GM12872 (cell line): ENCODE results near the gene EFL1.

Experiments used
- CTCF ChIP-seq: IDR thresholded peaks from 3 replicates; pipeline ENCODE4 v1.5.1; 2011; ENCODE audit warnings: low read depth, mild to moderate bottlenecking, low read length, moderate library complexity; ENCODE audit not compliant: insufficient read depth

Gene EFL1

DNA sequence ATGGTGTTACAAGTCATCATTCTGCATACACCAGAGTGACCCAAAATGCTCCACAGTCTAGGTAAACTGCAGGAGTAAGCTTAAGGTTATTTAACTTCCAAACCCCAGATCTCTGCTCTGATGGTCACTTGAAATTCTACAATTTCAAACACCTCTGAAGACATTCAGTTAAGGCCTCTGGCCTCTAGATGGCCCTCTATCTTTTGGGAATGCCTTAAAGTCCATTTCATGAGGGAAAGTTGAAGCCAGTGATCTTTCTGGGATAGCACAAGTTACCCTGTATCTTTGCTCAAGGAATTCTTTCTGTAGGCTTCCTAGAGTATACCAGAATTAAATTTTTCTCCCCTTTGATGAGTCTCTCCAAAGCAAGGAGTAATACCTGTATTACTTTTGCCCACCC lies 18.7 kb upstream of the EFL1 start:
- TF ChIP-seq CTCF, result peak; percentile 3; the same call in 1 of the 3 replicates

GRCh38 chr15:82275410-82275809 lies 12.9 kb upstream of the EFL1 start:
- no peak for TF ChIP-seq CTCF

DNA sequence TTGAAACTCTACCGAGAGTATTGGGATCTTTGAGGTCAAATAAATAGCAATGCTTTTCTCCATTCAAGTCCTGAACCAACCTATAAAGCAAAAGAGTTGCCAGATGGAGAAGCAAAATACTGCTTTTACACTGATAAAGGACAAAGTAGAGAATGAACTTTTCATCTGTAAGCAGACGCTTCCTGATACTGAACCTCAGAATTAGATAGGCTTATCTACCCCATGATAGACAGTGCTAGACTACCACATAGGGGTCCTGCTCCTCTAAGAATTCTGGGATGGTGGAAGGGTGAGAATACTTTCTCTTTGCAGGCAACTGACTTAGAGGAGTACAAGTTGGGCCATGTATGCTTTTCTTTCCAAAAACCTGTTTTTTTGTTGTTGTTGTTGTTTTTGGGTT lies 9.6 kb upstream of the EFL1 start:
- TF ChIP-seq CTCF, result no peak

- TF ChIP-seq CTCF, result no peak
These were observed 816 bp upstream of the EFL1 start for GRCh38 chr15:82263350-82263749.

DNA sequence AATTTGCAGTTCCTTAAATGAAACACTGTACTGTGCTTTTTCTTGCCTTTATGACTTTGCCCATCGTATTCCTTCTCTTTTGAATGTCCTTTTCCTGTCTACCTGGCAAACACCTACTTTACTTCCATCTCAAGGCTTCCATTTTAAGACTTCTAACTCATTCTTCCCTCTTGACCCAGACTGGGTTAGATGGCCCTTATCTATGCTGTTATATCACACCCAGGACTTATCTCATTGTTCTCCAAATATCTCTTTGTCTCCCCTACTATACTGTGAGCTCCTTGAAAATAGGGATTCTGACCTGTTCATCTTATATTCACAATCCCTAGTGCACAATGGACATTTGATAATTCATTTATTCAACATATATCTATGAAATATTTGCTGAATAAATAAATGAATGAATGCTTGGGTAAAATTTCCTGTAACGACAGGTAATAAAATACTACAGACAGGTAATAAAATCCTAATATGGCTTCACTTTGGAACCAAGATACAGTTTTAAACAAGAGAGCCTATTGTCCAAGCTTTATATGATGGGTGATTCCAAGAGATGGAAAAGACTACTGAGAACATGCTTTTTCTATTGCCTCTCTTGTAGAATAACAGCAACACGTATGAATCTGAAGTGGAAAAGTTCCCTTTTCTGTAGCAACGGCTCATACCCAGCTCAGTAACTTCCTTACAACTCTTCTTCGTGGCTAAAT lies 22.7 kb downstream of the EFL1 start:
- no peak for TF ChIP-seq CTCF

DNA sequence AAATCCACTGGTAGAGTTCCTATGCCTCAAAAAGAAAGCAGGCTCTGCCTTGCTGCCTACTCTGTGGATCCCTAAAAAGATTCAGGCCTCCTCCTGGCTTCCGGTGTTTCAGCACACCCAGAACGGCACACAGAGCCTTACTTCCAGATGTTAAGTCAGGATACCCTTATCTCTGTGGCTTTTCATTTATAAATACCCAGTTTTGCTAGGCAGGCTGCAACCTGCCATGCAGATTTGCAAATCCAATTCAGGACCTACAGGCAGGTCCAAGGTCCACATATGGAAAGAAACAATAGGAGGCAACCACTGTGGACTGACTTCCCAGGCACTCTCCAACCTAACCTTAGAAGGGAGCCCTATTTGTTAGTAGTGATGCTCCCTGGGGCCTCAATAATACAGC lies 30.7 kb downstream of the EFL1 start:
- TF ChIP-seq CTCF, result no peak

GRCh38 chr15:82231233-82231632 lies 31.3 kb downstream of the EFL1 start:
- TF ChIP-seq CTCF, result no peak
